GM20431 (cell line): Measurements from ENCODE around the gene GALNS.

Experiments
- in situ Hi-C: fragments of 300-500 bp; cut with MseI, MboI; formaldehyde crosslinking; loops from one replicate; pipeline ENCODE4 v1.15.0; 2020; ENCODE audit warnings: low sequenced_read_pairs; ENCODE audit not compliant: unreplicated experiment

The GALNS gene

GRCh38 chr16:88809676-88810165, 47.0 kb downstream of the GALNS start:
- in situ Hi-C loops = no loop called here

DNA sequence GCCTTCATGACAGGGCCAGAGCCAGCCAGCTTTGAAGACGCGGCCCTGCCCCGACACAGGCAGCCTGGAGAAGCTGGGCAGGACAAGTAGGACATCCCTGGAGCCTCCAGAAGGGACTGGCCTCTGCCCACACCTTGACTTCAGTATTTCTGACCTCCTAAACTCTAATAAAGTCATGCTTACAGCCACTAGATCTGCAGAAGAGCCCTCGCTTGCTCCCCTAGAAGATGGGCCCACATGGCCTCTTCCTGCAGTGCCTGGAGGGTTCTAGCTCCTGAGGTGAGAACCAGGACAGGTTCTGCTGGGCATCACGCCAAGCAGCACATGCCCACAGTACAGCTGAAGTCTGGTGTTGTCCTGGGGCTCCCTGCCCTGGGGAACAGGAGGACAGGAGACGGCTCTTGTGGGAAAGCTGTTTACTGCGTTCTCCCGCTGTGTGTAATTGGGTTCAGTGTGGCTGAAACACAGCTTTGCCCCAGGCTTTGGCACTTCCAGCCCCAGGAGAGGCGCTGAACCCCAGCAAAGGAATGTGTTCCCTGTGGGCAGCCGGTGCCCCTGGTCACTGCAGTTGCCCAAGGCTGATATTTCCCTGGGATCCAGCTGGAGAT, 47.6 kb downstream of the GALNS start:
- in situ Hi-C loops = no loop called here

- in situ Hi-C loops = no loop called here
Observed at GRCh38 chr16:88807626-88808453, 48.9 kb downstream of the GALNS start.

DNA sequence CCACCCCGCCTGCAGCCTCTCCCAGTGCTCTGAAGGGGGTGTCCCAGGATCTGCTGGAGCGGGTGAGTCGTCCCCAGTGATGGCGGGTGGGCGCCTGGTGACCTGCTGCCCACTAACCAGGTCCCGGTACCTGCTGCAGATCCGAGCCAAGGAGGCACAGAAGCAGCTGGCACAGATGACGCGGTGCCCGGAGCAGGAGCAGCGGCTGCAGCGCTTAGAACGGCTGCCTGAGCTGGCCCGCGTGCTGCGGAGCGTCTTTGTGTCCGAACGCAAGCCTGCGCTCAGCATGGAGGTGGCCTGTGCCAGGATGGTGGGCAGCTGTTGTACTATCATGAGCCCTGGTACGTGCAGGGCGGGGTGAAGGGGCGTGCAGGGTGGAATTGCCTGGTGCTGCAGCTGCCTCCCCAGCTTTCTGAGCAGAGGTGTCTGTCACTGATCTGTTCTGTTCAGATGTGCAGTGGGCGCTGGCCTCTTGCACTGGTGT, 49.6 kb downstream of the GALNS start:
- in situ Hi-C loops = no loop called here

- in situ Hi-C loops = no loop called here
Observed at GRCh38 chr16:88806491-88807111, 50.1 kb downstream of the GALNS start.

- in situ Hi-C loops = no loop called here
Observed at GRCh38 chr16:88805887-88806393, 50.8 kb downstream of the GALNS start.

DNA sequence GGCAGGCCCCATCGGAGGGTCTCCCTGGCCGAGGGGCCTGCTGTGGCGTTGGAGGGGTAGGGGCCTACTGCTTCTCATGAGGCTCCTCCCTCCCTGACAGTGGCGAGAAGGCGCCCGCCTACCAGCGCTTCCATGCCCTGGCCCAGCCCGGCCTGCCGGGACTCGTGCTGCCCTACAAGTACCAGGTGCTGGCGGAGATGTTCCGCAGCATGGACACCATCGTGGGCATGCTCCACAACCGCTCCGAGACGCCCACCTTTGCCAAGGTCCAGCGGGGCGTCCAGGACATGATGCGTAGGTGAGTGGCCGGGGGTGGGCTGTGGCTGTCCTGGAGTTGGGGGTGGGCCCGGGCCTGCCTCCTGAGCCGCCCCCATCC, 51.4 kb downstream of the GALNS start:
- in situ Hi-C loops = no loop called here

- in situ Hi-C loops = no loop called here
Observed at GRCh38 chr16:88804552-88805339, 52.0 kb downstream of the GALNS start.

GRCh38 chr16:88804173-88804551, 52.6 kb downstream of the GALNS start:
- in situ Hi-C loops = no loop called here

GRCh38 chr16:88803264-88803987, 53.3 kb downstream of the GALNS start, which contains the start of gene CDT1:
Gene CDT1 (plus strand): TSS chr16:88803789. CDS start chr16:88803832, 43 bp downstream.
- in situ Hi-C loops = no loop called here

- in situ Hi-C loops = no loop called here
Observed at GRCh38 chr16:88800277-88800592, 56.5 kb downstream of the GALNS start.

GRCh38 chr16:88799569-88800276, 57.0 kb downstream of the GALNS start:
- in situ Hi-C loops = no loop called here

DNA sequence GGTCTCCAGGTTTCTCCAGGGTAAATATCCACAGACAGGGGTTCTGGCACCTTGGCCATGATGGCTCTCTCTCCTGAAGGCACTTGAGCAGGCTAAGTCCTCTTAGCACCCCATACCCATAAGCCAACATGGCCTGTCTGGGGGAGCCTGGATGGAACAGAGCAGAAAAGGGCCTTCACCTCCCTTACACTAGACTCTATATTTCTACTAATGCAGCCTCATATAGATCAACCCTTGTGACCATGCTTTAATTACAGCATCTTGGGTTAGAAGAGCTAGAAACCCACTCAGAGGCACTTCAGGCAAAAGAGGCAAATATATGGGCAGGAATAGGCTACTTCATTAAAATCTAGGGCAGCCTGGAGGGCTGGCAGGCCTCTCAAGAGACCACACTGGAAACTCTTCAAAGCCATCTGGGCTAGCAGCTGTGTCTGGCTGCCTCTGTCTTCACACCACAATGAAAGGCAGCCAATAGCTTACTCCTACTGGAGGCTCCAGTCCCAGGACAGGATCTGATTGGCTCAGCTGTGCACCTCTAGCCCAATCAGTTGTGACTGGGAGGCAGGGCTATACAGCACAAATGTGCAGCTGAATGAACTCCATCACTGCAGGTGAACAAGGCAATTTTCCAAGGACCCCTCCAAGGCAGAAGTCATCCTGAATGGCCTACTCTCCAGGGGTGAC, 57.8 kb downstream of the GALNS start:
- in situ Hi-C loops = no loop called here

- in situ Hi-C loops = no loop called here
Observed at GRCh38 chr16:88798073-88798472, 58.7 kb downstream of the GALNS start.

DNA sequence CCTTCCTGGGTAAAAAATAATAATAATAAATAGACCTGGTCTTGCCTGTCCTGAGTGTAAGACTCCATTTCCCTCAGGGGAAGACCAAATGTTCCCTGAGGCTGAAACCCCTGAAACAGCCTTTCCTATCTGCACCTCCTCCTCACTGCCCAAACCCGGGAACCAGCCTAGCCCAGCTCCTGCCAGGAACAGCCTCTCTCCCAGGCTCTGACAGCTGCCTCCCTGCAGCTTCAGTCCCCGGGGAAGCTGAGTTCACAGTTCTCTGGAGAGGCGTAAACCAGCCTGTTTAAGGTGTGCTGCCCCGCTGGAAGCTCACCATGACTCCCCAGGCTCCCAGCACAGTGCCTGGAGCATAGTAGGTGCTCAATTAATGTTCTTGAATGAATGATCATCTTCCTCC, 60.5 kb downstream of the GALNS start:
- in situ Hi-C loops = no loop called here

DNA sequence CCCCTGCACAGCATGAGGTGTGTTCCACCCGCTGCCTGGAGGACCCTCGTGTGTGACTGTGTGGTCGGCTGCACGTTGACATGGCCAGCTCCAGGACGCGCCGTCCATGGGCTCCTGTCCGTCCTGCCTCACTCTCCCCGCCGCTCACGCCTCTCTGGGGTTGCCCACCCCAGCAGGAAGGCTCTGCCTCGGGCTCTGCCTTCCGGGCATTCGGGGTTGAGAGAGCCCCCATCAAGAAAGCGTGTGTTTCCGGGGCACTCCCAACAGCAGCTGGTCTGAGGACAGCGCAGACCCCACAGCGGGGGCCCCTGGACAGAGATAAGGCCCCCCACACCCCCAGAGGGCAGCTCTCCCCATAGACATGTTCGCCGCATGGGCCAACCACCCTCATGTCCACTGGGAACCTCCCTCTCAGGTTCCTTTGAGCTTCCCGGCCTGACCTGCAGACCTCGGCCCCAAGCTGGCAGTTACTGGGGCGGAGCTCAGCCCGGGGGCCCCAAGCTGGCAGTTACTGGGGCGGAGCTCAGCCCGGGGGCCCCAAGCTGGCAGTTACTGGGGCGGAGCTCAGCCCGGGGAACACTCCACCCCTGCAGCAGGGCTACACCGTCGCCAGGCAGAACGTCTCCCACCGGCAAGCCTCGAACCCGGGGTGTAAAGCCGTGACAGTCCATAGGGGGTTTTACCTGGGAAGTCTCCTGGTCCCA, 63.3 kb downstream of the GALNS start:
- in situ Hi-C loops = no loop called here

GRCh38 chr16:88792668-88793250, 64.0 kb downstream of the GALNS start:
- in situ Hi-C loops = no loop called here
